ENCODE measurements around the gene ZNF778. TPM values are rescaled to one million over a fixed set of nuclear protein-coding genes. Genes with fewer than 3 reads are reported as not detected.

The ZNF778 gene
- total and polyA plus RNA-seq, 2 of the 13 experiments (the other 11 are each of a cell fraction or from before 2014, with no cell fraction given), result 3.8 to 7.2 TPM

DNA sequence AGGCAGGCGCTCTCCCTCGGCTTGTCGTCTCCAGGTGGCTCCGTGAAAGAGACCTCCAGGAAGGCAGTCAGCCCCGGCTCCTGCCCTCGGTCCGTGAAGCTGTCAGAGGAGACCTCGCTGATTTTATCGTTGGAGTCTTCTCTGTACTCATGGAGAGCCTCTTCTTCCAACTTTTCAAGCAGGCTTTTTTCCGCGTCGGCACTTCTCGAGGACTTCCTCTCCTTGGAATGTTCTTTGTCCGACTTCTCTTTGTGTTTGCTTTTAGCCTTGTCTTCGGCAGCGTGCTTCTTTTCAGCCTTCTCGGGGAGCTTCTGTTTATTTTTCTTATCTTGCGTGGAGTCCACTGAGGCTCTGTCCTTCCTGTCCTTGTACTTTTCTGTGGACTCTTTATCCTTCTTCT, 65.0 kb downstream of the ZNF778 start (continued):
- TF ChIP-seq, protein P1, sequence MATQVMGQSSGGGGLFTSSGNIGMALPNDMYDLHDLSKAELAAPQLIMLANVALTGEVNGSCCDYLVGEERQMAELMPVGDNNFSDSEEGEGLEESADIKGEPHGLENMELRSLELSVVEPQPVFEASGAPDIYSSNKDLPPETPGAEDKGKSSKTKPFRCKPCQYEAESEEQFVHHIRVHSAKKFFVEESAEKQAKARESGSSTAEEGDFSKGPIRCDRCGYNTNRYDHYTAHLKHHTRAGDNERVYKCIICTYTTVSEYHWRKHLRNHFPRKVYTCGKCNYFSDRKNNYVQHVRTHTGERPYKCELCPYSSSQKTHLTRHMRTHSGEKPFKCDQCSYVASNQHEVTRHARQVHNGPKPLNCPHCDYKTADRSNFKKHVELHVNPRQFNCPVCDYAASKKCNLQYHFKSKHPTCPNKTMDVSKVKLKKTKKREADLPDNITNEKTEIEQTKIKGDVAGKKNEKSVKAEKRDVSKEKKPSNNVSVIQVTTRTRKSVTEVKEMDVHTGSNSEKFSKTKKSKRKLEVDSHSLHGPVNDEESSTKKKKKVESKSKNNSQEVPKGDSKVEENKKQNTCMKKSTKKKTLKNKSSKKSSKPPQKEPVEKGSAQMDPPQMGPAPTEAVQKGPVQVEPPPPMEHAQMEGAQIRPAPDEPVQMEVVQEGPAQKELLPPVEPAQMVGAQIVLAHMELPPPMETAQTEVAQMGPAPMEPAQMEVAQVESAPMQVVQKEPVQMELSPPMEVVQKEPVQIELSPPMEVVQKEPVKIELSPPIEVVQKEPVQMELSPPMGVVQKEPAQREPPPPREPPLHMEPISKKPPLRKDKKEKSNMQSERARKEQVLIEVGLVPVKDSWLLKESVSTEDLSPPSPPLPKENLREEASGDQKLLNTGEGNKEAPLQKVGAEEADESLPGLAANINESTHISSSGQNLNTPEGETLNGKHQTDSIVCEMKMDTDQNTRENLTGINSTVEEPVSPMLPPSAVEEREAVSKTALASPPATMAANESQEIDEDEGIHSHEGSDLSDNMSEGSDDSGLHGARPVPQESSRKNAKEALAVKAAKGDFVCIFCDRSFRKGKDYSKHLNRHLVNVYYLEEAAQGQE (IDR thresholded peaks at IDR 0.05; ENCODE audit: borderline replicate concordance in 1 of 2, low read depth in 1 of 2, low read length in 2 of 2), result no peak
- TF ChIP-seq RBM22 (optimal IDR thresholded peaks at IDR 0.05; ENCODE audit: low read length) (peak; percentile 47), HNRNPUL1 (IDR thresholded peaks at IDR 0.05; ENCODE audit: low read depth, low read length) (no peak), MIER2 (CRISPR knock-in tag; IDR thresholded peaks at IDR 0.05) (no peak)

DNA sequence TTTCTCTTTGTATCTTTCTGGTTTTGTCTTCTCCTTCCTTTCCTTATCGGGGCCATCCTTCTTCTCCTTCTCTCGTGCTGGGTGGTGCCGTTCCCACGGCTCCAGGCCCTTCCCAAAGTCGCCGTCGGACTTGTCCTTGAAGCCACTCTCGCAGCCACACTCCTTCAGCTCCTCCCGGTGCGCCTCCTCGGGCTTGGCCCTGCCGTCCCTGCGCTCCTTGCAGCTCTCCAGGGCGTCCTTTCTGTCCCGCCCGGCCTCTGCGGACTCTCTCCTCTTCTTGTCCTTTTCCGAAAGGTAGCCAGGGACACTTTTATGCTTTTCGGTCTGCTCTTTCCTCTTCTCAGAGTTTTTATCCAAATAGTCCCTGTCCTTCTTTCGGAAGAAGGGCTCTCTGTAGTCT, 65.9 kb downstream of the ZNF778 start:
- BruUV-seq (replicated peaks), result no TSS peak
- intact Hi-C loops (cut with micrococcal nuclease; ENCODE audit: unreplicated experiment) (no loop called here), in situ Hi-C loops (cut with HindIII; ENCODE audit: extremely low pct_ligation_motif_present, low pct_unique_long_range_greater_than_20kb) (no loop called here)
- Histone ChIP-seq H3K4me2 (ENCODE audit: low read depth, low read length) (no peak overlapping the region), H3K9me3 (ENCODE audit: low read length) (no peaks in the 10 kb centered on the region), H3K27me3 (ENCODE audit: control insufficient read depth in 1 of 2, insufficient read depth in 2 of 2, low read length in 2 of 2) (no peaks in the 10 kb centered on the region), H3K27ac (ENCODE audit: extremely low read length, insufficient read depth, low read length) (no peak overlapping the region), H3K9ac (ENCODE audit: insufficient read depth, low read depth, low read length) (no peak overlapping the region), H4K20me1 (ENCODE audit: insufficient read depth, low read length) (no peaks in the 10 kb centered on the region; the same call in 1 of the 2 replicates), H3K79me2 (ENCODE audit: insufficient read depth, low read length) (no peaks in the 10 kb centered on the region), H3K36me3 (replicated peaks in 1 of 2; ENCODE audit: control insufficient read depth in 1 of 2, insufficient read depth in 2 of 2, low read length in 2 of 2) (peaks cover 57 to 89% of the 10 kb centered on the region in 2 experiments), H3K4me1 (ENCODE audit: insufficient read depth, low read length) (no peaks in the 10 kb centered on the region), H2AFZ (ENCODE audit: low read length) (no peak overlapping the region), H3K4me3 (replicated peaks in 1 of 3; ENCODE audit: insufficient read depth in 1 of 3, low read depth in 2 of 3, low read length in 3 of 3) (no peak overlapping the region)
- CTCF ChIA-PET (ENCODE audit: low intra/inter-chr PET ratio, low total read pairs), result no interaction called here
- DNase-seq (ENCODE audit: low spot score), result no peak
- WGBS (ENCODE audit: low lambda C conversion rate), result 91% methylated on average over 20 of the region's 20 CpGs
- no peak for ATAC-seq
- FAIRE-seq, result no peak
- TF ChIP-seq ZFP37 (CRISPR knock-in tag; IDR thresholded peaks at IDR 0.05; ENCODE audit: borderline replicate concordance) (no peak), THAP11 (CRISPR knock-in tag; IDR thresholded peaks at IDR 0.05) (no peak), RBM22 (optimal IDR thresholded peaks at IDR 0.05; ENCODE audit: low read length) (peak; percentile 94), AGO2 (optimal IDR thresholded peaks at IDR 0.05; ENCODE audit: low read depth, low read length) (peak; percentile 64), POLR2G (IDR thresholded peaks at IDR 0.05; ENCODE audit: low read depth, low read length) (peak; percentile 24; the same call in 1 of the 2 replicates), ZNF678 (CRISPR knock-in tag; IDR thresholded peaks at IDR 0.05) (no peak)
- TF ChIP-seq, protein P2, sequence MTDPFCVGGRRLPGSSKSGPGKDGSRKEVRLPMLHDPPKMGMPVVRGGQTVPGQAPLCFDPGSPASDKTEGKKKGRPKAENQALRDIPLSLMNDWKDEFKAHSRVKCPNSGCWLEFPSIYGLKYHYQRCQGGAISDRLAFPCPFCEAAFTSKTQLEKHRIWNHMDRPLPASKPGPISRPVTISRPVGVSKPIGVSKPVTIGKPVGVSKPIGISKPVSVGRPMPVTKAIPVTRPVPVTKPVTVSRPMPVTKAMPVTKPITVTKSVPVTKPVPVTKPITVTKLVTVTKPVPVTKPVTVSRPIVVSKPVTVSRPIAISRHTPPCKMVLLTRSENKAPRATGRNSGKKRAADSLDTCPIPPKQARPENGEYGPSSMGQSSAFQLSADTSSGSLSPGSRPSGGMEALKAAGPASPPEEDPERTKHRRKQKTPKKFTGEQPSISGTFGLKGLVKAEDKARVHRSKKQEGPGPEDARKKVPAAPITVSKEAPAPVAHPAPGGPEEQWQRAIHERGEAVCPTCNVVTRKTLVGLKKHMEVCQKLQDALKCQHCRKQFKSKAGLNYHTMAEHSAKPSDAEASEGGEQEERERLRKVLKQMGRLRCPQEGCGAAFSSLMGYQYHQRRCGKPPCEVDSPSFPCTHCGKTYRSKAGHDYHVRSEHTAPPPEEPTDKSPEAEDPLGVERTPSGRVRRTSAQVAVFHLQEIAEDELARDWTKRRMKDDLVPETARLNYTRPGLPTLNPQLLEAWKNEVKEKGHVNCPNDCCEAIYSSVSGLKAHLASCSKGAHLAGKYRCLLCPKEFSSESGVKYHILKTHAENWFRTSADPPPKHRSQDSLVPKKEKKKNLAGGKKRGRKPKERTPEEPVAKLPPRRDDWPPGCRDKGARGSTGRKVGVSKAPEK (CRISPR knock-in tag; IDR thresholded peaks at IDR 0.05; ENCODE audit: borderline replicate concordance), result no peak
- TF ChIP-seq, protein P3, sequence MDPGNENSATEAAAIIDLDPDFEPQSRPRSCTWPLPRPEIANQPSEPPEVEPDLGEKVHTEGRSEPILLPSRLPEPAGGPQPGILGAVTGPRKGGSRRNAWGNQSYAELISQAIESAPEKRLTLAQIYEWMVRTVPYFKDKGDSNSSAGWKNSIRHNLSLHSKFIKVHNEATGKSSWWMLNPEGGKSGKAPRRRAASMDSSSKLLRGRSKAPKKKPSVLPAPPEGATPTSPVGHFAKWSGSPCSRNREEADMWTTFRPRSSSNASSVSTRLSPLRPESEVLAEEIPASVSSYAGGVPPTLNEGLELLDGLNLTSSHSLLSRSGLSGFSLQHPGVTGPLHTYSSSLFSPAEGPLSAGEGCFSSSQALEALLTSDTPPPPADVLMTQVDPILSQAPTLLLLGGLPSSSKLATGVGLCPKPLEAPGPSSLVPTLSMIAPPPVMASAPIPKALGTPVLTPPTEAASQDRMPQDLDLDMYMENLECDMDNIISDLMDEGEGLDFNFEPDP (CRISPR knock-in tag; conservative IDR thresholded peaks at IDR 0.05), result no peak
- POLR2A ChIA-PET, result no interaction called here

Data from HepG2 (cell line).